HTERT RPE-1 (cell line): Measurements from ENCODE around the gene TNFRSF21.
"Not testable (repeated sequence)": the region's sequence is repeated elsewhere in the genome, so short reads cannot be mapped to it uniquely, and the experiment has no call there.

Experiments
- in situ Hi-C: fragments of 300-500 bp; cut with MboI; formaldehyde crosslinking; loops from 4 replicates; pipeline ENCODE4 v1.14.3; 2020; ENCODE audit warnings: low sequenced_read_pairs

The TNFRSF21 gene

DNA sequence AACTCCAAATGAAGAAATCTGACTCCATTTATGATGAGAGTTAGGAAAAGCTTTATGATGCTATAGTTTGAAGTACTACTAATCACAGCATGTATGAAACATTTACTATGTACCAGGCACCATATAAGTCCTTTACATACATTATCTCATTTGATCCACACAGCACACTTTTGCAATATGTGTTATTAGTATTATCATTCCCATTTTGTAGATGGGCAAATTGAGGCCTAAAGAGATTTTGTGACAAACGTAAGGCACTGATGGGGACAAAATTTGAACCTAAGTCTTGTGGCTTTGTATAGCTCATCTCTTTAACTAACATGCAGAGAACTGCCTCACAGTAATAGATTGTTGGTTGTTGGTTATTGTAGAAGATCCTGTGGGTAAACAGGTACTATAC is 14.2 kb upstream of the TNFRSF21 start:
- in situ Hi-C loops: no loop called here

DNA sequence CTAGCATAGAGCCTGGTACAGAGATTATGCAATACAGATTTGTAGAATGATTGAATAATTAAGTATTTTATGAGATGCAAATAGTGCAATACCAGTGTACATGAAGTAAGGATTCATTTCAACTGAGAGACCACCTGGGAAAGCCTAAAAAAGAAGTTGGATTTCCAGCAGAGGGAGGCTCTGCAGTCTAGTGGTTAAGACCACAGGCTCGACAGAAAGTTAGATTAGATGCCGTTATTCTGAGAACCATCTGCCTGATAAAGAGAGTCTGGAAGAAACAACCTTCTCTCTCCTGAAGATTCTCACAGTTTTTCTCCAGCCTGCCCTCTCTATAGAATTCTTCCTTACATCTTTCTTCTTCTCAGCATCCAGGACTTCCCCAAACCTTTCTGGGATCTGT is 13.6 kb upstream of the TNFRSF21 start:
- in situ Hi-C loops: no loop called here

DNA sequence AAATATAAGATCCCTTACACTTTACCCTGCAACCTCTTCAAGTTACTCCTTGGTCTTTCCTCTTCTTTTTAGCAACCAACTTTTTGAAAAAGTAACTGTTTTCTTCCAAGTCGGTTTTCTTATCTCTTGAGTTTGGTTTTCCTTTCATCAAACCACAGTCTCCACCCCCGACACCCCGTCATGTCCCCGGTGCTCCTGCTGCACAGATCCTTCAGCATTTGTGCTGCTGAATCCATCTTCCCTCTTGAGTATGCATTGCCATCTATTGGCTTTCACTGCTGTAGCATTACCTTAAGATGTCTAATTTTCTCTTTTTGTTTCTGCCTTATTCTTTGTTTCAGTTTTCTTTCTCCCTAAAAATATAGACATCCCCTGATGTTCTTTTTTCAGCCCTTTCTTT is 11.9 kb upstream of the TNFRSF21 start:
- in situ Hi-C loops: no loop called here

DNA sequence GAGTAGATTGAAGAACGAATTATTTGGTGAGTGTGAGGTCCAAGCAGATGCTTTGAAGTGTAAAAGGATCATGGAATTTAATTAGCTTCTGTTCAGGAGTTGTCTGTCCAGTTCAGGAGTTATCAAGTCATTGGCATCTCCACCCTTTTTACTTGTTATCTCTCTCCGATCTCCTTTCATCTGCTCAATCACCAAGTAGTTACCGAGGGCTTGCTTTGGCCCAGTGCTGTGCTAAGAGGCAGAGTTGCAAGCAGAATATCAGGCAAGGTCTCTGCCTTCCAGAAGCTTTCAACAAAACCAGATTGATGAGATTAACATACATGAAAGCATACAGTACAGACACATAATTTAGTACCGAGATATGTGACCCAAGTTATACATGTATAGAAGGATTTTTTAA is 10.2 kb upstream of the TNFRSF21 start:
- in situ Hi-C loops: no loop called here

DNA sequence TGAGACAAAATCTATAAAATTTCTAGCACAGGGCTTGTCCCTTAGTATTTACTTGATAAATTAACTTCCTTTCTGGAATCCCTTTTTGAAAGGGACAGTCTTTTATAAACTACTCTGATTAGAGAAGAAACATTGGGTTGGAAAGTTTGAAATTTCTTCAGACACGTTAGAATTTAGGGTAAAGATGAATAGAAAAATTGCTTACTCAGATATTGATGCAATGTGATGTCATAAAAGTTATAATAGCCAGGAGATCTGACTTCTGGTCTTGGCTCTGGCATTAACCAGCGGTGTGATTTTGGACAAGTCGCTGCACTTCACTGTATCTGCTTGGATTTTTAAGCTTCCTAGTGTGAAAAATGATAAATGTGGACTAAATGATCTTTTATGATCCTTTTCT is 9.7 kb upstream of the TNFRSF21 start:
- in situ Hi-C loops: no loop called here

DNA sequence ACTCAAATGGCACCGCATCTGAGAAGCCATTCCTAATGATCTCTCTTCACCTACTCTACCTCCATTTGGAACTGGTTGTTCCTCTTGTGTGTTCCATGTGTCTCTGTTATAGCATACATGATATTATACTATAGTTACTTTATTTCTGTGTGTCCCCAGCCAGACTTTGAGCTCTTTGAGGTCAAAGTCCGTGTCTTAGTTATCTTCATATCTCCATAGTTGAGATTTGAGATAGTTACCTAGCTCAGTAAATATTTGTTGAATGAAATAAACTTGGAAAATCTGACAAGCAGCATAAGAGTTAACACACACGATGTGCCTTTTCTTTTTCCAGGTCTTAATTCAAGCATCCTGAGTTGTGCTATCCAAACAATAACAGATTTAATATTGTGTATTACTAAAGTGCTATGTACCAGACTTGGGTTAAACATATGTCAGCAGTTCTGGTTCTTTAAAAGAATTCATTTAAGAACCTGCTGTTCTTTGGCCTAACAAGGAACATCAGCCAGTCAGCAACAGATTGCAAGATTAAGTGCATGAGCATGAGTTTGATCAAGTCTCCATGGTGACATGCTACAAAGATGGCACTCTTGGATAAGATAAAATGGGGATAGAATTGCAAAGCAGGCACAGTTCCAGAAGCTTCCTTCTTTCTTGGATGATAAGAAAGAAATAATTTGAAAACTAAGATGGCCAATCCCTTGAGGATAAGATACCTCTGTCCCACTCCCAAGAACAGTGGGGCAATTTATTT is 8.7 kb upstream of the TNFRSF21 start:
- in situ Hi-C loops: no loop called here

DNA sequence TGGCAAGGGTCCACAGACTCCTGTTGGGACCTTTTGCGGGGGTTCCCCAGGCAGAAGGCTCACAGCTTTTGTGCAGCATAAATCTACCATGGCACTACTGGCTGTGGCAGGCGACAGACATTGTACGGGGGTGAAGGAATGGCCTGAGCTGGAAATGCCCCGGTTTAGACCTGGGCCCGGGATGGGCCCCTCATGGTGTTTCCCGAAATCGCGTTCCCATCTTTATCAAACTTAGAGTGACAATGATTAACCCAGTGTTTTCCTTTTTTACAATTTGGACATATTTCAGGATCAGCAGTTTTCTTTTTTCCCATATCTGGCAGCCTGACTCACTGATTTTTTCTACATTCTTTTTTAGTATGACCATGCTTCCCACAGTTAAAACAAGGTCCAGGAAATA is 5.5 kb upstream of the TNFRSF21 start:
- in situ Hi-C loops: not testable (repeated sequence)

DNA sequence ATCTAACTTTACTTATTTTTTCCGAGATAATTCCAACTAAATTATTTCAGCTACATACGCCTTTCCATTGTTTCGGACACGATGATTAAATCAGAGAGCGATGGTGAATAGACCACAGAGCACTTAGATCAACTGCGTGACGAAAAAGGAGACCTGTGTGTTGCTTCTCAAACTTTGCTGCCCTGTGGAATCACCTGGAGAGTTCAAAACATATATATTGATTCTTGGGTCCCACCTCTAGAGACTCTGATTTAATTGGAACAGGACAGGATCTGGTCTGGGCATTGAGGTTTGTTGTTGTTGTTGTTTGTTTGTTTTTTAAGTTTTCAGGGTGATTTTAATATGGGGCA is 401 bp upstream of the TNFRSF21 start:
- in situ Hi-C loops: no loop called here

DNA sequence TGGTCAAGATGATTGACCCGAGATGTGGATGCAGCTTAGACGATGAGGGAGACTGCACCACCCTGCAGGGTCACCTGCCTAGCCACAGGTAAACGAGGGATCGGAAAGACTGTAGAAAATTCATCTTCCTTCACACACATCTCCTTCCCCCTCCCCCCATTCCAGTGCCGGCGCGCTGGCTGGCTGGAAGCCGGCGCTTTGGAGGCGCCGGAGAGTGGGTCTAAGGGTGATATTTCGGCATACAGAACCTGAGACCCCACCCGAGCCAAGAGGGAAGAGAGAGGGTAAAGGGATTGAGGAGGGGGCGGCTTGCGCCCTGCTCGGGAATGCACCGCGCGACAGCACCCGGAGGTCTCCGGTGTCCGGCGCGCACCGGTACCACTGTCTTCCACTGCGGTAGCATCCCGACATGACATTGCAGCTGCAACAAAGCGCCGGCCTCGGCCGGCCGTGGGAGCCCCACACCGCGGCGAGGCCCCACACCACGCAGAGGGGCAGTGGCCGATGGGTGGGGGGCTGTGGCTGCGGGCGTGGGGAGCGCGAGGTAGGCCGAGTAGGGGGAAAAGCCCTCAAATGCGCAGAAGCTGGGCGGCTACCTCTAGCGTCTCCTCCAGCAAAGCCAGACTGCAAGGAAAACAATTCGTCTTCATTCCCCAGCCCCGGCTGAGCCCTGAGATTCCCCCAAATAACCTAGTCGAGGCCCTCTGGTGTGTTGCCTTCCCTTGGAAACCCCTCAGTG is 984 bp downstream of the TNFRSF21 start:
- in situ Hi-C loops: no loop called here

DNA sequence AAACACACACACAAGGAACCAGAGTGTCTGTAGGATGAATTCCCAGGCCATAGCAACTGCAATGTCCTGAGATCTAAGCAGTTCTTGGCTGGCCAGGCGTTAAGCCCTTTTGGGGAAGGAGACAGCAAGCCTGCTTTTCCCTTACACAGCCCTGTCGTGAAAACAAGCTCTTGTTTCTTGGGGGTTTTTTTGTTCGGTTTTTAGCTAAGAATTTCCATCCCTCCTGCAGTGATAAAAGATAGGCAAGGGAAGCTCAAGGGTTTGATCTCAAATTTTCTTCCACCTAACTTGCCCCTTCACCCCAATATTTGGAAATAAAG is 1.5 kb downstream of the TNFRSF21 start:
- in situ Hi-C loops: no loop called here

DNA sequence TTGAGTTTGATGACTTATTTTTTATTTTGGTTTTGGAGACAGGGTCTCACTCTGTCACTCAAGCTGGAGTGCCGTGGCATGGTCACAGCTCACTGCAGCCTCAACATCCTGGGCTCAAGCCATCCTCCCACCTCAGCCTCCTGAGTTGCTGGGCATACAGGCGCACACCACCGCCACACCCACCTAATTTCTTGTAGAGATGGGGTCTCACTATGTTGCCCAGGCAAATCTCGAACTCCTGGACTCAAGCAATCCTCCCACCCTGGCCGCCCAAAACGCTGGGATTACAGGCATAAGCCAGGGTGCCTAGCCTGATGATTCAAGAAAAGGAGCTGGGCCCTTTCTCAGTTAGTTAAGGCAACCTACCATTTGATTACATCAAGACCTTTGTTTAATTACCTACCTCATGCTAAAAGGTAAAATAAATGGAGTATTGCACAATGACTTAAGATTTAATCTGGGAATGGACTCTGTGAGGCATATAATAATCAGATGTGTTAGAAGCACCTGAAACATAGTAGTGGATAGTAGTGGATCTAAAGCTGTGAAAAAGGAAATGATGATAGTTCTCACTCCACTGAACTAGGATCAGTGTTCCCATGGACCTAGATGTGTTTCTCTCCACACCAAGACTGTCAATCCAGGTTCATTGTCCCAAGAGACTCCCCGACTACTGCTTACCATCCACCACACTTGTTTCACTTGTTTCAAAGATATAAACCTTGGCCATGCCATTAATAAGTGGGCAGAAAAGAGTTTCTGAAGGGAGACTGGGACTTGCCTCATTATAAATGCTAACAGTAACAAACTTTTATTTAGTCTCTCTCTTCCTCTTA is 2.1 kb downstream of the TNFRSF21 start:
- in situ Hi-C loops: no loop called here

DNA sequence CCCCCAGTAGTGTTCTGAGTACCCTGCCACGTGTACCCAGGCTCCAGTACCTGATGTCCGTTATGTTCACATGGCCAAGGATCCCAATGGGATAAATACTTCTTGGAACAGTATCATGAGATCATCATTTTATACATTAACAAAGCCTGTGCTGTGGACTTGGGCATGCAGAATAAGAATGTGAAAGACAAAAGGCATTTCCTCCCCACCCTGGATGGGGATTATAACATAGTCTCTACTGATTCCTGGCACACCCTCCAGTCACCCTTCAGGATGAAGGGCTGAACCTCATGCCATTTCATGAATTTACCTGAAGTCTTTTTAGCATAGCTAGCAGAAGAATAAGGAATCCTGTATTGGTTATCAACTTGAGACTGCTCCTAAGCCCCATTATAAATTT is 2.8 kb downstream of the TNFRSF21 start:
- in situ Hi-C loops: no loop called here

DNA sequence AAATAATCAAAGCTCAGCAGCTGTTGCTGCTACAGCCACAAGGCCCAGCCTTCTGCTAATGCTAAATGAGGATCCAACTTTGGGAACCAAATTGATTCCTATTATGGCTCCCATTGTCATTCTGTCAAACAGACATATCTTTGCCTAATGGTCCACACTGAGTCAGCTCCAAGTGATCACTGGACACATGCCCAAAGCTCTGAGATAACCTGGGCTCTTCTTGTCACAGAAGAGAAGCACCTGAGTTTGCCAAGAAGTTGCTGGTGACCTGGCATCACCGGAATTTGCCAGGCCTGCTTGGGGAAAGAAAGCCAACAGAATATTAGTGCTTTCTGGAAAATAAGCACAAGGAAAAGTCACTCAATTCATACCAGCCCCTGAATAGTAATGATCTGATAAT is 5.8 kb downstream of the TNFRSF21 start:
- in situ Hi-C loops: no loop called here

DNA sequence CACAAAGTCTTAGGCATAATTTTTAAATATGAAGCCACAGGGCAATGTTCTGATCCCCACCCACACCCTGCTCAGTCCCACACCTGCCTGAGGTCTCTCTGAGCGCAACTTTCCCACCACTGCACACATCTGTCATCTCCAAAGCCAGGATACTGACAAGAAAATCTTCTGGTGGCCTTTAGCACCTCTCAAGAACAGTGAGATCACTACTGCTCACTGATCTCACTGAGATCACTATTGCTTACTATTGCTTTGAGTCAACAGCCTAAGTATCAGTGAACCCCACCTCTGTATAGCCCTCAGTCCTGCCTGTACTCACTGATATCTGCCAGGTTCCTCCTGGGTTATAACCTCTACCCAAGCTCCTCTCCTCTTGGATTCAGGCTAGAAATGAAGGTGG is 6.4 kb downstream of the TNFRSF21 start:
- in situ Hi-C loops: no loop called here

DNA sequence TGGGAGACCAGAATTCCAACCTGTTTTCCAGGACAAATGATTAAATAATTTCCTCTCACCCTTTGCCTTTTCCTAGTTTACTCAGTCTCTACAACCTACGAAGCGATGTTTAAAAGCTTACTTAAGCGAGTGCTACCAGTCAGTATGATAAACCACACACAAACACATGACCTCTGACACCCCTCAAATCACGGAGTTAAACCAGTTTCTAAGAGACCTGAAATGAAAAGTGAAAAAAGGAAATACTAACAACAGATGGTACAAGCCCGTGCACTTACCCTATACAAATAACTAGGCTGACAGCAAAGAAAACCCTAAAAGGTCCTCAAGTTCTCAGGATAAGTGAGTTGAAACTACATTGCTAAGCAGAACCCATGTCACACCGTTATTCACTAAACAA is 7.7 kb downstream of the TNFRSF21 start:
- in situ Hi-C loops: no loop called here

DNA sequence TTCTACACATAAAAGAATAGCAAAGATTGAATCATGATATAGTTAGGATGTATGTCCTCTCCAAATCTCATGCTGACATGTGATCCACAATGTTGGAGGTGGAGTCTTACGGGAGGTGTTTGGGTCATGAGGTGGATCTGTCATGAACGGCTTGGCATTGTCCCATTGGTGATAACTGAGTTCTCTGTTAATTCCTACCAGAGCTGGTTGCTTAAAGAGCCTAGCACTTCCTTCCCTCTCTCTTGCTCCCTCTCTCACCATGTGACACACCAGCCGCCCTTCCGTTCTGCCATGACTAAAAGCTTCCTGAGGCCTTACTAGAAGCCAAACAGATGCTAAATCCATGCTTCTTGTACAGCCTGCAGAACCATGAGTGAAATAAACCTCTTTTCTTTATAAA is 8.3 kb downstream of the TNFRSF21 start:
- in situ Hi-C loops: no loop called here

DNA sequence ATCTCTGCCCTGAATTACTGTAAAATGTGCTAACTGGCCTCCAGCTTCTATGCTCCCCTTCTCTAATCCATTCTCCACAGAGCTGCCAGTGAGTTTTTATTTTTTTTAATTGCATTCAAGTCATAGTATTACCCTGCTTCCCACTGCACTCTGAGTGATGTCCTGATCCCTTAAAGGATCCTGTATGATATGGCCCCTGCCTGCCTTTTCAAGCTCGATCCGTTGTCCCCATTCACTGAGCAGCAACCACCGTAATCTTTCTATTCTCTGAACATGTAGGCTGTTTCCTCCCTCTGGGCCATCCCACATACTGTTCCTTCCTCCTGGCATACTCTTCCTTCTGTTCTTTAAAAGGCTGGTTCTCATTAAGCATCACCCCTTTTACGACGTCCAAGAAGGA is 9.3 kb downstream of the TNFRSF21 start:
- in situ Hi-C loops: no loop called here

DNA sequence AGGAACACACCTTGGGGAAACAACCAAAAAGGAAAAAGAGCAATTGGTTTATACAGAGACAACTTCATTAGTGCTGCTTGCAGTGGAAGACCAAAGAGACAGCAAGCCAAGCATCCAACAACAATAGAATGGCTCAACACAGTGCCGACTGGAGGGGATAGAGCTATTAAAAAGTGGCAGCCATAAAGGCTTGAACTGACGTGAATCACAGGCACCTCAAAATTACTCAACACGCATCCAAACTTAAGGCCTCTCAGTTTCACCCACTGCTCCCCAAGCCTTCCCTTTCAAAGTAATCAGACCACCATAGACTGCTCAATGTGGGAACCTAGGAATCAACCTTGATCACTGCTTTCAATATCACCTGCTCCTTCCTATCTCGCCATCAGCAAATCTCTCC is 9.7 kb downstream of the TNFRSF21 start:
- in situ Hi-C loops: no loop called here

DNA sequence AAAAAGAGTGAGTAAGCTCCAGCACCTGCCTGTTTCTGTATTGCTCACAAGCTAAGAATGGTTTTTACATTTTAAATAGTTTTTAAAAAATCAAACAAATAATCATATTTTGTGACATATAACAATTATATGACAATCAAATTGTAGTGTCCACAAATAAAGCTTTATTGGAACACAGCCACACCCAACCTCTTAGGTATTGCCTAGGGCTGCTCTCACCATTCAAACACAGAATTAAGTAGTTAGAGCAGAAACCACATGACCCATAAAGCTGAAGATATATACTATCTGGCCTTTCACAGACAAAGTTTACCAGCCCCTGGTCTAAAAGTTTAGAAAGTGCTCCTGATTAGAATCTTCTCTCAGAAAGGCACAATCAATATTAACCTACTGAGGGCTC is 11.2 kb downstream of the TNFRSF21 start:
- in situ Hi-C loops: no loop called here

DNA sequence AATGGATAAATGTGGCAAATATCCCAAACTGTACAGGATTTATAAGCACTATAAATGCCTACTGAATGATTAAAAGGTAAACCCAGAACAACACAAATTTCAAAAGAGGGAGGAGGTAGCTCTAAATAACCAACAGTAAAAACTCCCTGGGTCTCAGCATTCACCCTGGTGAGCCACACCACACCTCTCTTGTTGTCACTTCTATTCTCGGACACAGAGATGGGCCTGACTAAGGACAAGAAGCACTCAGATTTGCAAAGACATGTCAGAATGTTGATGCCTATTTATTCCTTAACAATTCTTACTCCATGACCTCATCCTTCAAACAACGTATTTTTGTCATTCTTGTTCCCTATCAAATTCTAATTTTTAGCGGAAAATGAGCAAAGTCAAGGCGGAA is 14.7 kb downstream of the TNFRSF21 start:
- in situ Hi-C loops: no loop called here

DNA sequence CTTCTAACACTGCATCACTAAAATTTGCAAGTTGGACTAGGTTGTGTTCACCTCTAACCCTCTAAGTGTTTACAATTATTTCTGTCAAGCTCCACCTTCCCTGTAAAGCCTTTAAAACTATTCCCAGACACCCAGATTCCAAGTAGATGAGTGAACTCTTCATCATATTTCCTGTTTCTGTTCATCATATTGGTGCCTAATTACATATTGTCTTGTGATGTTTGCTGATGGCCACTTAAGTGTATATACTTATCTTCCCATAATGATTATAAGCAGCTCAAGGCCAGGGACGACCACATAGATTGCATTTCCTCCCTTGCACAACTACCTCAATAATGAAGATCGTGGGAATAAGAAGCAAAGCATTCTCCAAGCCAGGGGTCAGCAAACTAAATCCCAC is 16.8 kb downstream of the TNFRSF21 start:
- in situ Hi-C loops: no loop called here

DNA sequence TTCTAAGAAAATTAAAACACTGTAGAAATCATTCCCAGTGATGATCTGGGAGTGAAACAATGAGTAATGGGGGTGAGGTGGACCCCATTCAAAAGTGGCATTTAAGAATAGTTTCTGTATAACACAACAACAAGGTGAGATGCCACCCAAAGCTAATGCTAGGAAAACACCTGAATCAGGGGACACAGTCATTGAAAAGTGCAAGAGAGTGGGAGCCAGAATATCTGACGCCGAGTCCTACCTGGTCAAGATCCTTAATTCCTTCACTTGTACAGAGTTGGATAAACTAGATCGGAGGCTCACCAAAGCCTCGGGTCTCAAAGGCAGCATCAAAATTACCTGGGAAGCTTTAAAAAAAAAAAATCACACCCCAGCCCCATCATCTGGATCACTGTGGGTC is 17.7 kb downstream of the TNFRSF21 start:
- in situ Hi-C loops: no loop called here
